Keratinocyte (primary cell): ENCODE measurements around the gene TFAP2D. TPM values are rescaled to one million over a fixed set of nuclear protein-coding genes. Genes with fewer than 3 reads are reported as not detected.

Experiments
- DNase-seq: peaks from one replicate; pipeline ENCODE4 v3.0.0-alpha.2; 2011; ENCODE audit warnings: low read depth, missing footprints, low spot score
- FAIRE-seq: peaks from 2 replicates; lab custom pipeline; 2011; peaks lifted over from hg19 to GRCh38; lab: Jason Lieb, UNC
- H2AFZ ChIP-seq: 2 replicates; pipeline ENCODE4 v1.6.0; 2012; ENCODE audit warnings: low read length, control low read depth, inconsistent platforms; ENCODE audit not compliant: control insufficient read depth
- H3K27ac ChIP-seq: 2 replicates; pipeline ENCODE4 v1.5.1; 2011; ENCODE audit warnings: low read length; ENCODE audit not compliant: control insufficient read depth, insufficient read depth
- H3K27me3 ChIP-seq: 3 replicates; pipeline ENCODE4 v1.6.0; 2011; ENCODE audit warnings: low read length; ENCODE audit not compliant: control insufficient read depth, insufficient read depth; ENCODE audit errors: extremely low read depth
- H3K36me3 ChIP-seq, 2 experiments: 2 replicates in 1 of 2; 3 replicates in 1 of 2; pipeline ENCODE4 v1.5.1; 2011; ENCODE audit warnings: low read length in 2 of 2, mild to moderate bottlenecking in 1 of 2; ENCODE audit not compliant: control insufficient read depth in 2 of 2, insufficient read depth in 2 of 2; ENCODE audit errors: extremely low read depth in 1 of 2
- H3K4me1 ChIP-seq: 3 replicates; pipeline ENCODE4 v1.5.1; 2011; ENCODE audit warnings: low read length; ENCODE audit not compliant: control insufficient read depth, insufficient read depth; ENCODE audit errors: extremely low read depth
- H3K4me2 ChIP-seq: 3 replicates; pipeline ENCODE4 v1.6.0; 2011; ENCODE audit warnings: low read depth, low read length; ENCODE audit not compliant: control insufficient read depth, insufficient read depth; ENCODE audit errors: extremely low read depth
- H3K4me3 ChIP-seq, 3 experiments: fragments of 200-600 bp in 1 of 3; sonication (generic) in 1 of 3; 2 replicates in 2 of 3; 3 replicates in 1 of 3; pipeline ENCODE4 v1.5.1; 2011 to 2016; ENCODE audit warnings: low read length in 3 of 3, mild to moderate bottlenecking in 3 of 3, control low read depth in 2 of 3, inconsistent platforms in 1 of 3, low read depth in 1 of 3, mixed read lengths in 1 of 3, mixed run types in 1 of 3, moderate library complexity in 1 of 3; ENCODE audit not compliant: control insufficient read depth in 2 of 3, insufficient read depth in 2 of 3; ENCODE audit errors: extremely low read depth in 1 of 3
- H3K79me2 ChIP-seq: 2 replicates; pipeline ENCODE4 v1.6.0; 2012; ENCODE audit warnings: low read length; ENCODE audit not compliant: control insufficient read depth, insufficient read depth
- H3K9ac ChIP-seq: 3 replicates; pipeline ENCODE4 v1.6.0; 2011; ENCODE audit warnings: low read length; ENCODE audit not compliant: control insufficient read depth, insufficient read depth; ENCODE audit errors: extremely low read depth
- H3K9me1 ChIP-seq: 3 replicates; pipeline ENCODE4 v1.6.0; 2011; ENCODE audit warnings: low read length; ENCODE audit not compliant: control insufficient read depth, insufficient read depth; ENCODE audit errors: extremely low read depth
- H3K9me3 ChIP-seq: 2 replicates; pipeline ENCODE4 v1.5.1; 2012; ENCODE audit warnings: low read depth, low read length; ENCODE audit not compliant: control insufficient read depth
- H4K20me1 ChIP-seq: 3 replicates; pipeline ENCODE4 v1.6.0; 2011; ENCODE audit warnings: low read length; ENCODE audit not compliant: control insufficient read depth, insufficient read depth; ENCODE audit errors: extremely low read depth
- EZH2 ChIP-seq: IDR thresholded peaks from one replicate; pipeline ENCODE4 v1.6.1; 2012; ENCODE audit warnings: inconsistent platforms, mild to moderate bottlenecking, low read length, moderate library complexity
- dilution Hi-C: fragments of 300-500 bp; cut with MboI; formaldehyde crosslinking; loops from one replicate; pipeline ENCODE4 v1.7.0; 2020; ENCODE audit warnings: low sequenced_read_pairs; ENCODE audit not compliant: extremely low pct_ligation_motif_present
- polyA plus RNA-seq, 5 experiments: library from polyadenylated mRNA; depleted of rRNA in 3 of 5; stranded (reverse) in 3 of 5; stranded (forward) in 1 of 5; unstranded in 1 of 5; fragments of >200 nt; gene quantifications; 1 replicate in 1 of 5; 2 replicates in 3 of 5; 3 replicates in 1 of 5; pipeline versions ENCODE4 v1.2.1 to v1.2.3, GENCODE V29; 2011 to 2012; ENCODE audit warnings: missing spikeins in 2 of 5, low read depth in 1 of 5, low replicate concordance in 1 of 5
- TF ChIP-seq, protein P1 (sequence below), 3 experiments: IDR thresholded peaks in 1 of 3; conservative IDR thresholded peaks in 1 of 3; optimal IDR thresholded peaks in 1 of 3; 2 replicates in 2 of 3; 3 replicates in 1 of 3; pipeline versions ENCODE3 to v1.5.1; 2011; ENCODE audit warnings: low read length in 3 of 3, mild to moderate bottlenecking in 3 of 3, moderate library complexity in 2 of 3, control low read depth in 1 of 3, inconsistent platforms in 1 of 3; ENCODE audit not compliant: insufficient read depth in 2 of 3; ENCODE audit errors: extremely low read depth in 1 of 3

The TFAP2D gene
- polyA plus RNA-seq, 1 donor (not counting 4 experiments of a cell fraction or from before 2014, with no cell fraction given) = not detected

DNA sequence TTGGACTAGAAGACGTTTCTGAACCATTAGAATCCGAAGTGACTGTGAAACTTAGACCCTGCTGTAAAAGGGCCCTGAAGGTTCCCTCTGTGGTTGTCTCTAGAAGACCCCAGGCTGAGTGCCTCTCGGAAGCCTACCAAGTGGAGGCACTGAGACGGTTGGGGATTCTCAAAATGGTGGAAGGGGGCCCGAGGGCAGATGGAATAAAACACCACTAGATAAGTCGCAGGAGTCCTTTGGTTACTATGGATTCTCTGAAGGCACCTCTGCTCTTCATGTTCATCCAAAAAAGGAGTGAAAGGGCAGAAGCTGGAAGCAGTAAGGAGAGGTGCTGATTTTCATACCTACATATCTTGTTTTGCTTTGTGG is 4.0 kb upstream of the TFAP2D start:
- Histone ChIP-seq H3K36me3 (no peaks in the 10 kb centered on the region), H3K79me2 (no peaks in the 10 kb centered on the region), H3K4me3 (no peak overlapping the region), H3K27me3 (peaks cover 88% of the 10 kb centered on the region), H3K4me2 (no peak overlapping the region), H3K9me1 (no peaks in the 10 kb centered on the region), H3K9ac (no peak overlapping the region), H2AFZ (no peak overlapping the region), H3K27ac (no peak overlapping the region), H3K4me1 (no peaks in the 10 kb centered on the region), H3K9me3 (no peaks in the 10 kb centered on the region), H4K20me1 (no peaks in the 10 kb centered on the region)
- dilution Hi-C loops = no loop called here
- TF ChIP-seq EZH2 = peak; percentile 9
- TF ChIP-seq, protein P1, sequence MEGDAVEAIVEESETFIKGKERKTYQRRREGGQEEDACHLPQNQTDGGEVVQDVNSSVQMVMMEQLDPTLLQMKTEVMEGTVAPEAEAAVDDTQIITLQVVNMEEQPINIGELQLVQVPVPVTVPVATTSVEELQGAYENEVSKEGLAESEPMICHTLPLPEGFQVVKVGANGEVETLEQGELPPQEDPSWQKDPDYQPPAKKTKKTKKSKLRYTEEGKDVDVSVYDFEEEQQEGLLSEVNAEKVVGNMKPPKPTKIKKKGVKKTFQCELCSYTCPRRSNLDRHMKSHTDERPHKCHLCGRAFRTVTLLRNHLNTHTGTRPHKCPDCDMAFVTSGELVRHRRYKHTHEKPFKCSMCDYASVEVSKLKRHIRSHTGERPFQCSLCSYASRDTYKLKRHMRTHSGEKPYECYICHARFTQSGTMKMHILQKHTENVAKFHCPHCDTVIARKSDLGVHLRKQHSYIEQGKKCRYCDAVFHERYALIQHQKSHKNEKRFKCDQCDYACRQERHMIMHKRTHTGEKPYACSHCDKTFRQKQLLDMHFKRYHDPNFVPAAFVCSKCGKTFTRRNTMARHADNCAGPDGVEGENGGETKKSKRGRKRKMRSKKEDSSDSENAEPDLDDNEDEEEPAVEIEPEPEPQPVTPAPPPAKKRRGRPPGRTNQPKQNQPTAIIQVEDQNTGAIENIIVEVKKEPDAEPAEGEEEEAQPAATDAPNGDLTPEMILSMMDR (optimal IDR thresholded peaks at IDR 0.05 in 1 of 3, IDR thresholded peaks at IDR 0.05 in 1 of 3, conservative IDR thresholded peaks at IDR 0.05 in 1 of 3; ENCODE audit: extremely low read depth in 1 of 3, insufficient read depth in 2 of 3, low read length in 3 of 3) = no peak
- FAIRE-seq (no peak), DNase-seq (no peak)

DNA sequence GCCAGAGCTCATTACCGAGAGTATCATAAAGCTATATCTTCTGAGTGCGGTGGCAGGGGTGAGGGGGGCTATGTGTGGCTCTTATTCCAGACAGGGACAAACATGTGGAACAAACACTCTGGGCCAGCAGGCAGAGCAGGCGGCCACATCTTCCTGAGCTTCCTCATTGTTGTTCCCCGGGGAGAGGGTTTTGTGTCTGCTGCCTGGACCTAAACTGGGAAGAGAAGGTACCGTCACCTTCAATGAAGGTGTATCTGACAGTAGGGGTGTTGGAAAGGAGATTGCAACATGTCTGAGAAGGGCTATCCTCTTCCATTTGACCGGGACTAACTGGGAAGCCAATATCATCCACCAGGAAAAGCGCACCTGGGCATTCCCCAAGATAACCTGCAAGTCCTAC is 1.6 kb upstream of the TFAP2D start:
- peak; percentile 3 for TF ChIP-seq EZH2
- TF ChIP-seq, protein P1 (optimal IDR thresholded peaks at IDR 0.05 in 1 of 3, IDR thresholded peaks at IDR 0.05 in 1 of 3, conservative IDR thresholded peaks at IDR 0.05 in 1 of 3; ENCODE audit: extremely low read depth in 1 of 3, insufficient read depth in 2 of 3, low read length in 3 of 3) = no peak
- Histone ChIP-seq H3K4me2 (no peak overlapping the region), H3K36me3 (no peaks in the 10 kb centered on the region), H3K27me3 (peaks cover 98% of the 10 kb centered on the region), H3K9ac (no peak overlapping the region), H3K4me1 (no peaks in the 10 kb centered on the region), H2AFZ (no peak overlapping the region), H3K27ac (no peak overlapping the region), H4K20me1 (no peaks in the 10 kb centered on the region), H3K4me3 (no peak overlapping the region), H3K9me1 (no peaks in the 10 kb centered on the region), H3K79me2 (no peaks in the 10 kb centered on the region), H3K9me3 (no peaks in the 10 kb centered on the region)
- DNase-seq (no peak), FAIRE-seq (no peak)
- dilution Hi-C loops = no loop called here
